ENCODE measurements around the gene TBL1X. TPM values are rescaled to one million over a fixed set of nuclear protein-coding genes. Genes with fewer than 3 reads are reported as not detected.
A peak's percentile ranks its signal among the peaks of the same experiment; 100 is the strongest.

The TBL1X gene
- total RNA-seq, 2 donors from 2014 or later = 12.3 to 14.0 TPM

GRCh38 chrX:9647431-9647830 is 182.6 kb downstream of the TBL1X start:
- TF ChIP-seq, protein P1, sequence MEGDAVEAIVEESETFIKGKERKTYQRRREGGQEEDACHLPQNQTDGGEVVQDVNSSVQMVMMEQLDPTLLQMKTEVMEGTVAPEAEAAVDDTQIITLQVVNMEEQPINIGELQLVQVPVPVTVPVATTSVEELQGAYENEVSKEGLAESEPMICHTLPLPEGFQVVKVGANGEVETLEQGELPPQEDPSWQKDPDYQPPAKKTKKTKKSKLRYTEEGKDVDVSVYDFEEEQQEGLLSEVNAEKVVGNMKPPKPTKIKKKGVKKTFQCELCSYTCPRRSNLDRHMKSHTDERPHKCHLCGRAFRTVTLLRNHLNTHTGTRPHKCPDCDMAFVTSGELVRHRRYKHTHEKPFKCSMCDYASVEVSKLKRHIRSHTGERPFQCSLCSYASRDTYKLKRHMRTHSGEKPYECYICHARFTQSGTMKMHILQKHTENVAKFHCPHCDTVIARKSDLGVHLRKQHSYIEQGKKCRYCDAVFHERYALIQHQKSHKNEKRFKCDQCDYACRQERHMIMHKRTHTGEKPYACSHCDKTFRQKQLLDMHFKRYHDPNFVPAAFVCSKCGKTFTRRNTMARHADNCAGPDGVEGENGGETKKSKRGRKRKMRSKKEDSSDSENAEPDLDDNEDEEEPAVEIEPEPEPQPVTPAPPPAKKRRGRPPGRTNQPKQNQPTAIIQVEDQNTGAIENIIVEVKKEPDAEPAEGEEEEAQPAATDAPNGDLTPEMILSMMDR (IDR thresholded peaks at IDR 0.05) = no peak
- peaks cover 0 to 18% of the 10 kb centered on the region in 2 donors for H3K4me1 ChIP-seq
- DNase-seq (ENCODE audit: low spot score) = no peak
- H3K27me3 ChIP-seq = no peaks in the 10 kb centered on the region
- H3K27ac ChIP-seq = peak overlapping the region; percentile 13 to 51
- H3K36me3 ChIP-seq = no peaks in the 10 kb centered on the region
- H3K9me3 ChIP-seq = no peaks in the 10 kb centered on the region
- H3K4me3 ChIP-seq = no peak overlapping the region

GRCh38 chrX:9650091-9650490 is 185.2 kb downstream of the TBL1X start:
- Histone ChIP-seq H3K27me3 (no peaks in the 10 kb centered on the region), H3K27ac (no peak overlapping the region), H3K4me3 (no peak overlapping the region), H3K36me3 (no peaks in the 10 kb centered on the region), H3K4me1 (peaks cover 0 to 18% of the 10 kb centered on the region in 2 donors), H3K9me3 (no peaks in the 10 kb centered on the region)
- TF ChIP-seq, protein P1 (IDR thresholded peaks at IDR 0.05) = no peak
- DNase-seq (ENCODE audit: low spot score) = no peak

DNA sequence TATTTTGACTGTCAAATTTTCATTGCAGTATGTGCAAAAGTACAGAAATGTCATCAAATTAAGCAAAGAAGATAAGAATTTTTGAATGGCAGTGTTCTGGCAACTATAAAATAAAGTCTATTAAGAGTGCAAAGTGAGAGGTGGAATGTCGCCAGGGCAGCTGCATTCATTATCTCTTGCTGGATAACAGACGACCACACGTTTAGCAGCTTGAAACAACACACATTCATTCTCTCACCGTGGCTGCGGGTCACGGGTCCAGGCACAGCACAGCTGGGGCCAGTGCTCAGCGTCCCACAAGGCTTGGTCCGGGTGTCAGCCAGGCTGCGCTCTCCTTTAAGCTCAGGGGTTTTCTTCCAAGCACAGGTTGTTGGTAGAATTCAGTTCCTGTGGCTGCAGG is 186.9 kb downstream of the TBL1X start:
- no peak overlapping the region for H3K27ac ChIP-seq
- no peaks in the 10 kb centered on the region for H3K27me3 ChIP-seq
- DNase-seq (ENCODE audit: low spot score) = no peak

GRCh38 chrX:9654929-9655328 is 190.1 kb downstream of the TBL1X start:
- Histone ChIP-seq H3K27ac (no peak overlapping the region), H3K4me1 (no peaks in the 10 kb centered on the region), H3K27me3 (no peaks in the 10 kb centered on the region), H3K9me3 (no peaks in the 10 kb centered on the region), H3K4me3 (no peak overlapping the region), H3K36me3 (no peaks in the 10 kb centered on the region)
- DNase-seq (ENCODE audit: low spot score) = no peak
- TF ChIP-seq, protein P1 (IDR thresholded peaks at IDR 0.05) = no peak

More for the DNA sequence above, 186.9 kb downstream of the TBL1X start:
- Histone ChIP-seq H3K36me3 (no peaks in the 10 kb centered on the region), H3K9me3 (no peaks in the 10 kb centered on the region), H3K4me1 (peaks cover 0 to 18% of the 10 kb centered on the region in 2 donors), H3K4me3 (no peak overlapping the region)
- TF ChIP-seq, protein P1 (IDR thresholded peaks at IDR 0.05) = no peak

- TF ChIP-seq, protein P1 (IDR thresholded peaks at IDR 0.05) = no peak
- Histone ChIP-seq H3K9me3 (no peaks in the 10 kb centered on the region), H3K27ac (peak overlapping the region in 1 of 2 donors; percentile 29), H3K27me3 (no peaks in the 10 kb centered on the region), H3K4me3 (no peak overlapping the region), H3K4me1 (no peaks in the 10 kb centered on the region), H3K36me3 (no peaks in the 10 kb centered on the region)
- DNase-seq (ENCODE audit: low spot score) = no peak
Measured at GRCh38 chrX:9656277-9656676, 191.4 kb downstream of the TBL1X start.

DNA sequence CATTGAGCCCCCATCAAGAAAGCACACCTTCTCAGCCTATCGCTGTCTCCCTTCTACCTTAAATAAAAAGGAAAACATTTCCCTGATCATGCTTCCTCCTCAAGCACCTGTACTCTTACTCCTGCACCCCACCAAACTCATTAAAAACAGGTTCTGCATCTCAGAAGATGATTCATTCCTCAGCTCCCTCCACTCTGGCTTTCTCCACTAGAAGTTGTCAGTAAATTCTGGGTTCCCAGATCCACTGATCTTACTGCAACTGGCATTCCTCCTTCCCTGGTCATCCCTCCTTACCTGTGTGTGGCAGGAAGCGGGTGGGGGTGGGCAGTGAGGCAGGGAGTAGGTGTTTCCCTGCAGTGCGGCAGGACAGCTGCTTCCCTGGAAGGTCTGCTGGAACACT is 192.0 kb downstream of the TBL1X start:
- Histone ChIP-seq H3K4me1 (no peaks in the 10 kb centered on the region), H3K27ac (peak overlapping the region in 1 of 2 donors; percentile 29), H3K4me3 (no peak overlapping the region), H3K9me3 (no peaks in the 10 kb centered on the region), H3K27me3 (no peaks in the 10 kb centered on the region), H3K36me3 (no peaks in the 10 kb centered on the region)
- TF ChIP-seq, protein P1 (IDR thresholded peaks at IDR 0.05) = no peak
- no peak for DNase-seq (ENCODE audit: low spot score)

All from right atrium auricular region (tissue), 2 donors.